Hepatocyte (in vitro differentiated cells): ENCODE data around the gene HSF5.

Experiments
- CTCF ChIP-seq: fragments of 200-600 bp; sonication (generic); IDR thresholded peaks from 2 replicates; pipeline ENCODE4 v1.5.1; 2016; ENCODE audit warnings: antibody characterized with exemption, mild to moderate bottlenecking; ENCODE audit not compliant: poor library complexity
- EZH2 ChIP-seq: fragments of 200-600 bp; sonication (generic); IDR thresholded peaks from 2 replicates; pipeline ENCODE4 v1.6.1; 2016; ENCODE audit warnings: antibody characterized with exemption, mild to moderate bottlenecking, borderline replicate concordance
- EZH2phosphoT487 ChIP-seq: fragments of 200-600 bp; sonication (generic); IDR thresholded peaks from one replicate; pipeline ENCODE4 v1.6.1; 2018; ENCODE audit warnings: antibody characterized with exemption, mild to moderate bottlenecking, low read depth, moderate library complexity; ENCODE audit not compliant: unreplicated experiment, severe bottlenecking

- TF ChIP-seq CTCF, result no peak
- TF ChIP-seq EZH2, result no peak
- no peak for TF ChIP-seq EZH2phosphoT487
Observed at GRCh38 chr17:58421711-58422110, 66.5 kb downstream of the HSF5 start.
